GM12878 (cell line): ENCODE data around the gene CCDC6. TPM values are rescaled to one million over a fixed set of nuclear protein-coding genes. Genes with fewer than 3 reads are reported as not detected.

Source experiments
- ATAC-seq: fragments of 200-7000 bp; cut with Tn5 transposase; 3 replicates; pipeline ENCODE4 v1.9.1; 2020; ENCODE audit warnings: mild to moderate bottlenecking, moderate library complexity
- BruUV-seq: library from RNA; stranded (reverse); fragments of 400-500 nt; replicated peaks from 2 replicates; lab custom pipeline; 2021; lab: Mats Ljungman, UMichigan
- CTCF ChIA-PET: fragments of 300-600 bp; sonication (Branson Sonifier 250); formaldehyde crosslinking; extraction: SDS; loops from one replicate; lab custom pipeline; 2021; ENCODE audit warnings: inconsistent platforms; lab: Yijun Ruan, JAX
- POLR2A ChIA-PET: fragments of 350-600 bp; formaldehyde crosslinking; extraction: SDS; loops from one replicate; lab custom pipeline; 2021; ENCODE audit warnings: inconsistent platforms; lab: Charles Lee
- RAD21 ChIA-PET: fragments of 300-600 bp; sonication (Branson Sonifier 250); formaldehyde crosslinking; loops from one replicate; lab custom pipeline; 2023; ENCODE audit warnings: antibody characterized with exemption; ENCODE audit not compliant: unreplicated experiment; lab: Charles Lee
- SMC1A ChIA-PET: fragments of 300-600 bp; sonication (Branson Sonifier 250); formaldehyde crosslinking; loops from one replicate; lab custom pipeline; 2023; ENCODE audit not compliant: unreplicated experiment, uncharacterized antibody; lab: Charles Lee
- DNase-seq: peaks from one replicate; pipeline ENCODE4 v3.0.0-alpha.2; 2011; ENCODE audit warnings: low read depth, low spot score
- FAIRE-seq: peaks from 3 replicates; lab custom pipeline; 2011; peaks lifted over from hg19 to GRCh38; lab: Jason Lieb, UNC
- H2AFZ ChIP-seq: 2 replicates; pipeline ENCODE4 v1.6.0; 2011; ENCODE audit warnings: low read depth, low read length, control low read depth; ENCODE audit not compliant: control insufficient read depth
- H3K27ac ChIP-seq: 2 replicates; pipeline ENCODE4 v1.5.1; 2011; ENCODE audit warnings: control low read depth; ENCODE audit not compliant: control insufficient read depth, insufficient read depth
- H3K27me3 ChIP-seq, 2 experiments: replicated peaks in 1 of 2; 2 replicates each; pipeline versions ENCODE4 v1.6.0 to v1.6.1; 2011; ENCODE audit warnings: low read length in 1 of 2; ENCODE audit not compliant: control insufficient read depth in 2 of 2, insufficient read depth in 2 of 2
- H3K36me3 ChIP-seq, 2 experiments: 2 replicates each; pipeline ENCODE4 v1.5.1; 2011; ENCODE audit warnings: low read length in 1 of 2; ENCODE audit not compliant: control insufficient read depth in 2 of 2, insufficient read depth in 2 of 2
- H3K4me1 ChIP-seq: 2 replicates; pipeline ENCODE4 v1.6.1; 2011; ENCODE audit warnings: mild to moderate bottlenecking, low read length, moderate library complexity, mixed read lengths; ENCODE audit not compliant: control insufficient read depth, insufficient read depth
- H3K4me2 ChIP-seq: 2 replicates; pipeline ENCODE4 v1.6.0; 2011; ENCODE audit warnings: control low read depth; ENCODE audit not compliant: control insufficient read depth, insufficient read depth
- H3K4me3 ChIP-seq: fragments of 200-600 bp; sonication (generic); 2 replicates; pipeline ENCODE4 v1.5.1; 2016
- H3K79me2 ChIP-seq: 2 replicates; pipeline ENCODE4 v1.6.0; 2011; ENCODE audit warnings: low read length; ENCODE audit not compliant: control insufficient read depth, insufficient read depth
- H3K9ac ChIP-seq: 2 replicates; pipeline ENCODE4 v1.8.0; 2011; ENCODE audit warnings: low read length, control low read depth, mixed read lengths; ENCODE audit not compliant: control insufficient read depth, insufficient read depth
- H3K9me3 ChIP-seq: replicated peaks from 3 replicates; pipeline ENCODE4 v1.5.1; 2011; ENCODE audit warnings: mild to moderate bottlenecking, low read length; ENCODE audit not compliant: control insufficient read depth, insufficient read depth
- H4K20me1 ChIP-seq: 2 replicates; pipeline ENCODE4 v1.6.0; 2011; ENCODE audit not compliant: control insufficient read depth, insufficient read depth
- CBX5 ChIP-seq: sonication (generic); IDR thresholded peaks from 2 replicates; pipeline ENCODE4 v1.6.1; 2016; ENCODE audit warnings: low read depth, moderate library complexity, mild to moderate bottlenecking, inconsistent platforms
- CHD2 ChIP-seq: IDR thresholded peaks from 2 replicates; pipeline ENCODE4 v1.6.1; 2011; ENCODE audit warnings: low read depth, low read length, improper control_type of control experiment, borderline replicate concordance
- MYC ChIP-seq: IDR thresholded peaks from 2 replicates; pipeline ENCODE4 v1.6.1; 2011; ENCODE audit warnings: mild to moderate bottlenecking, low read length, moderate library complexity, inconsistent platforms; ENCODE audit not compliant: insufficient read depth, insufficient replicate concordance, insufficient read length, severe bottlenecking
- NR2C1 ChIP-seq: fragments of 450-650 bp; IDR thresholded peaks from 2 replicates; pipeline ENCODE4 v1.6.1; 2017; ENCODE audit warnings: antibody characterized with exemption, mild to moderate bottlenecking, moderate library complexity
- SUPT20H ChIP-seq: IDR thresholded peaks from 2 replicates; pipeline ENCODE4 v1.6.1; 2011; ENCODE audit warnings: low read depth, mild to moderate bottlenecking, low read length, moderate library complexity, borderline replicate concordance; ENCODE audit not compliant: control insufficient read depth
- WRNIP1 ChIP-seq: IDR thresholded peaks from 2 replicates; pipeline ENCODE4 v1.6.1; 2011; ENCODE audit warnings: low read depth, low read length, improper control_type of control experiment, borderline replicate concordance
- ZNF207 ChIP-seq: fragments of 450-650 bp; IDR thresholded peaks from 2 replicates; pipeline ENCODE4 v1.6.1; 2014; ENCODE audit warnings: antibody characterized with exemption, mild to moderate bottlenecking, borderline replicate concordance
- WGBS: methylation state at CpG from one replicate; pipeline ENCODE4 v1.1.6; 2016; ENCODE audit warnings: low lambda C conversion rate; ENCODE audit not compliant: insufficient replicate concordance, insufficient coverage; ENCODE audit errors: missing lambda C conversion rate; 5-methylcytosine and 5-hydroxymethylcytosine counted together
- in situ Hi-C: fragments of 300-500 bp; cut with MboI; formaldehyde crosslinking; loops from 9 replicates; pipeline ENCODE4 v1.14.3; 2018; ENCODE audit warnings: mixed read lengths
- intact Hi-C: fragments of 100-400 bp; cut with micrococcal nuclease; formaldehyde crosslinking; loops from one replicate; pipeline ENCODE4 v1.14.2; 2022; ENCODE audit not compliant: unreplicated experiment
- polyA plus RNA-seq, 11 experiments: library from polyadenylated mRNA; depleted of rRNA in 4 of 11; unstranded in 6 of 11; stranded (reverse) in 5 of 11; fragments of >200 nt; fragmentation: Nextera tagmentation in 4 of 11; fragmentation: Illumina TruSeq in 1 of 11; extraction: Ambion mirVana in 4 of 11; extraction: Trizol in 1 of 11; gene quantifications; 1 replicate in 1 of 11; 2 replicates in 10 of 11; pipeline versions ENCODE4 v1.2.1 to v1.2.3, GENCODE V29; 2011 to 2016; ENCODE audit warnings: inconsistent platforms in 2 of 11, missing spikeins in 2 of 11, low read depth in 1 of 11
- total RNA-seq, 4 experiments: library from RNA; depleted of rRNA in 3 of 4; stranded (reverse); fragments of >200 nt in 3 of 4; fragmentation: Illumina TruSeq in 1 of 4; extraction: Trizol in 1 of 4; gene quantifications; 2 replicates each; pipeline versions ENCODE4 v1.2.1 to v1.2.3, GENCODE V29; 2013 to 2021
- TF ChIP-seq, protein P1 (sequence below): fragments of 450-650 bp; IDR thresholded peaks from 2 replicates; pipeline ENCODE4 v1.6.1; 2017; ENCODE audit warnings: mild to moderate bottlenecking, moderate library complexity

Gene CCDC6
- total and polyA plus RNA-seq, 10 of the 15 experiments (the other 5 are each of a cell fraction or from before 2014, with no cell fraction given): 11.8 to 46.2 (median 26.7) TPM

DNA sequence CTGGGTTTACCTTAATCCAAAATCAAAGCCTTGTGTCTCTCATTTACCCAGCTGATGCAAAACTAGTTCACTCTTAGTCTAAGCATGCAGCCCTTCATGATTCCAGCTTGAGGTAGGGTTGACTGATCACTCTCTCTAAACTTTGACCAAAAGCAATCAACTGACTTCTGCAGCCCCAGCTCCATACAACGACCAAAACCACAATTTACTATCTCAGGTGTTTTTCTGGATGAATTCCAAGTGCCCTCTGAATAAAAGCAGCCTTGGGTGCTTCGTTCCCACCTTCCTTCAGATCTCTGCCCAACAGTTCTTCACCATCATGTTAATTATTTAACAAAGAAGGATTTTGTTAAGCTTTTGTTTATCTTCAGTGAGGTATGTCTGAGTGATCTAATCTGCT is 62.6 kb downstream of the CCDC6 start (continued):
- TF ChIP-seq, protein P1, sequence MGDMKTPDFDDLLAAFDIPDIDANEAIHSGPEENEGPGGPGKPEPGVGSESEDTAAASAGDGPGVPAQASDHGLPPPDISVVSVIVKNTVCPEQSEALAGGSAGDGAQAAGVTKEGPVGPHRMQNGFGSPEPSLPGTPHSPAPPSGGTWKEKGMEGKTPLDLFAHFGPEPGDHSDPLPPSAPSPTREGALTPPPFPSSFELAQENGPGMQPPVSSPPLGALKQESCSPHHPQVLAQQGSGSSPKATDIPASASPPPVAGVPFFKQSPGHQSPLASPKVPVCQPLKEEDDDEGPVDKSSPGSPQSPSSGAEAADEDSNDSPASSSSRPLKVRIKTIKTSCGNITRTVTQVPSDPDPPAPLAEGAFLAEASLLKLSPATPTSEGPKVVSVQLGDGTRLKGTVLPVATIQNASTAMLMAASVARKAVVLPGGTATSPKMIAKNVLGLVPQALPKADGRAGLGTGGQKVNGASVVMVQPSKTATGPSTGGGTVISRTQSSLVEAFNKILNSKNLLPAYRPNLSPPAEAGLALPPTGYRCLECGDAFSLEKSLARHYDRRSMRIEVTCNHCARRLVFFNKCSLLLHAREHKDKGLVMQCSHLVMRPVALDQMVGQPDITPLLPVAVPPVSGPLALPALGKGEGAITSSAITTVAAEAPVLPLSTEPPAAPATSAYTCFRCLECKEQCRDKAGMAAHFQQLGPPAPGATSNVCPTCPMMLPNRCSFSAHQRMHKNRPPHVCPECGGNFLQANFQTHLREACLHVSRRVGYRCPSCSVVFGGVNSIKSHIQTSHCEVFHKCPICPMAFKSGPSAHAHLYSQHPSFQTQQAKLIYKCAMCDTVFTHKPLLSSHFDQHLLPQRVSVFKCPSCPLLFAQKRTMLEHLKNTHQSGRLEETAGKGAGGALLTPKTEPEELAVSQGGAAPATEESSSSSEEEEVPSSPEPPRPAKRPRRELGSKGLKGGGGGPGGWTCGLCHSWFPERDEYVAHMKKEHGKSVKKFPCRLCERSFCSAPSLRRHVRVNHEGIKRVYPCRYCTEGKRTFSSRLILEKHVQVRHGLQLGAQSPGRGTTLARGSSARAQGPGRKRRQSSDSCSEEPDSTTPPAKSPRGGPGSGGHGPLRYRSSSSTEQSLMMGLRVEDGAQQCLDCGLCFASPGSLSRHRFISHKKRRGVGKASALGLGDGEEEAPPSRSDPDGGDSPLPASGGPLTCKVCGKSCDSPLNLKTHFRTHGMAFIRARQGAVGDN: no peak
- TF ChIP-seq MYC (no peak), CBX5 (no peak)

GRCh38 chr10:59839576-59839975 is 66.8 kb downstream of the CCDC6 start:
- no peaks in the 10 kb centered on the region; a peak in 1 of 4 replicates for H3K36me3 ChIP-seq
- ChIA-PET CTCF (interaction anchor here (0.7 to 1.4 kb wide), 2 partner anchors 9 to 106 kb away, joined by 3 to 6 read pairs; no protein-coding TSS in a partner anchor), SMC1A (interaction anchor here (0.6 to 1.6 kb wide), 3 partner anchors 9 to 66 kb away, joined by 3 read pairs; partner anchors contain the start of gene CCDC6), RAD21 (no interaction called here), POLR2A (no interaction called here)
- 91% methylated on average over 6 of the region's 6 CpGs for WGBS
- H3K79me2 ChIP-seq: no peaks in the 10 kb centered on the region; the same call in 1 of the 2 replicates
- intact Hi-C loops (no loop called here), in situ Hi-C loops (no loop called here)
- H3K27ac ChIP-seq: no peak overlapping the region
- FAIRE-seq (no peak), ATAC-seq (no peak), DNase-seq (no peak)
- H3K9me3 ChIP-seq: no peaks in the 10 kb centered on the region
- H3K4me1 ChIP-seq: peaks cover 15% of the 10 kb centered on the region
- H3K4me3 ChIP-seq: no peak overlapping the region
- no peaks in the 10 kb centered on the region for H3K27me3 ChIP-seq
- H3K9ac ChIP-seq: no peak overlapping the region
- BruUV-seq: no TSS peak
- no peak for TF ChIP-seq ZNF207
- TF ChIP-seq NR2C1: no peak
- no peak for TF ChIP-seq WRNIP1
- TF ChIP-seq CHD2: no peak
- TF ChIP-seq SUPT20H: no peak
- TF ChIP-seq CBX5: no peak
- no peaks in the 10 kb centered on the region for H4K20me1 ChIP-seq
- no peak overlapping the region for H3K4me2 ChIP-seq
- H2AFZ ChIP-seq: no peak overlapping the region
